BLaER1 treated with 17β-estradiol and CSF1 and Interleukin-3, amounts not matched to agents 10 nM and 100 nM (cell line): ENCODE data around the gene BTBD9.

Experiments used
- H3K27ac ChIP-seq, 11 experiments: shearing (Covaris generic); formaldehyde crosslinking; 2 replicates each; pipeline ENCODE4 v1.8.1; 2022
- H3K27me3 ChIP-seq, 11 experiments: shearing (Covaris generic); formaldehyde crosslinking; 2 replicates each; pipeline ENCODE4 v1.8.1; 2022
- H3K36me3 ChIP-seq, 11 experiments: shearing (Covaris generic); formaldehyde crosslinking; 2 replicates each; pipeline ENCODE4 v1.8.1; 2022
- H3K4me1 ChIP-seq, 10 experiments: shearing (Covaris generic); formaldehyde crosslinking; 2 replicates each; pipeline ENCODE4 v1.8.1; 2022
- H3K4me2 ChIP-seq, 11 experiments: shearing (Covaris generic); formaldehyde crosslinking; 2 replicates each; pipeline ENCODE4 v1.8.1; 2022
- H3K4me3 ChIP-seq, 10 experiments: shearing (Covaris generic); formaldehyde crosslinking; 2 replicates each; pipeline ENCODE4 v1.8.1; 2022
- H3K9ac ChIP-seq, 11 experiments: shearing (Covaris generic); formaldehyde crosslinking; 2 replicates each; pipeline ENCODE4 v1.8.1; 2022
- H3K9me3 ChIP-seq, 11 experiments: shearing (Covaris generic); formaldehyde crosslinking; replicated peaks in 1 of 11; 2 replicates each; pipeline ENCODE4 v1.8.1; 2022
- H4K20me1 ChIP-seq, 11 experiments: shearing (Covaris generic); formaldehyde crosslinking; 2 replicates each; pipeline ENCODE4 v1.8.1; 2022
- Cebpa-rat ChIP-seq, 11 experiments: shearing (Covaris generic); IDR thresholded peaks; 2 replicates each; pipeline ENCODE4 v1.8.1; 2022

The BTBD9 gene

GRCh38 chr6:38248500-38249234 is 391.1 kb downstream of the BTBD9 start:
- no peak overlapping the region for H3K27ac ChIP-seq
- H3K4me1 ChIP-seq = peaks cover 0 to 12% (median 0%) of the 10 kb centered on the region in 10 experiments; a peak in 4 of 20 replicates
- no peaks in the 10 kb centered on the region for H3K9me3 ChIP-seq
- no peak overlapping the region for H3K4me2 ChIP-seq
- no peaks in the 10 kb centered on the region for H3K27me3 ChIP-seq
- H3K36me3 ChIP-seq = peaks cover 0 to 16% (median 0%) of the 10 kb centered on the region in 11 experiments; a peak in 3 of 22 replicates
- no peaks in the 10 kb centered on the region for H4K20me1 ChIP-seq
- no peak for TF ChIP-seq Cebpa-rat (IDR thresholded peaks at IDR 0.05)
- H3K4me3 ChIP-seq = no peak overlapping the region
- H3K9ac ChIP-seq = no peak overlapping the region

GRCh38 chr6:38245295-38245694 is 394.4 kb downstream of the BTBD9 start:
- H3K4me2 ChIP-seq = no peak overlapping the region
- no peaks in the 10 kb centered on the region for H4K20me1 ChIP-seq
- no peaks in the 10 kb centered on the region for H3K27me3 ChIP-seq
- no peaks in the 10 kb centered on the region for H3K9me3 ChIP-seq
- no peak overlapping the region for H3K27ac ChIP-seq
- H3K4me3 ChIP-seq = no peak overlapping the region
- TF ChIP-seq Cebpa-rat (IDR thresholded peaks at IDR 0.05) = no peak
- H3K36me3 ChIP-seq = peaks cover 0 to 6% (median 0%) of the 10 kb centered on the region in 11 experiments; a peak in 2 of 22 replicates
- H3K4me1 ChIP-seq = peaks cover 0 to 6% (median 0%) of the 10 kb centered on the region in 10 experiments; a peak in 4 of 20 replicates
- H3K9ac ChIP-seq = no peak overlapping the region

GRCh38 chr6:38244869-38245268 is 394.9 kb downstream of the BTBD9 start:
- H3K36me3 ChIP-seq = peaks cover 0 to 6% (median 0%) of the 10 kb centered on the region in 11 experiments; a peak in 2 of 22 replicates
- no peak for TF ChIP-seq Cebpa-rat (IDR thresholded peaks at IDR 0.05)
- no peak overlapping the region for H3K4me2 ChIP-seq
- H3K9ac ChIP-seq = no peak overlapping the region
- H3K4me1 ChIP-seq = peaks cover 0 to 5% (median 0%) of the 10 kb centered on the region in 10 experiments; a peak in 4 of 20 replicates
- H3K4me3 ChIP-seq = no peak overlapping the region
- H3K27me3 ChIP-seq = no peaks in the 10 kb centered on the region
- no peaks in the 10 kb centered on the region for H3K9me3 ChIP-seq
- H3K27ac ChIP-seq = no peak overlapping the region
- peaks cover 0 to 3% (median 0%) of the 10 kb centered on the region in 11 experiments; a peak in 1 of 22 replicates for H4K20me1 ChIP-seq

- H3K27ac ChIP-seq = no peak overlapping the region
- H3K9me3 ChIP-seq = no peaks in the 10 kb centered on the region
- H3K4me2 ChIP-seq = no peak overlapping the region
- no peaks in the 10 kb centered on the region for H3K27me3 ChIP-seq
- H4K20me1 ChIP-seq = peaks cover 0 to 3% (median 0%) of the 10 kb centered on the region in 11 experiments; a peak in 1 of 22 replicates
- TF ChIP-seq Cebpa-rat (IDR thresholded peaks at IDR 0.05) = no peak
- peaks cover 0 to 6% (median 0%) of the 10 kb centered on the region in 11 experiments; a peak in 1 of 22 replicates for H3K36me3 ChIP-seq
- peaks cover 0 to 9% (median 0%) of the 10 kb centered on the region in 10 experiments; a peak in 4 of 20 replicates for H3K4me1 ChIP-seq
- no peak overlapping the region for H3K9ac ChIP-seq
- no peak overlapping the region for H3K4me3 ChIP-seq
Observed at GRCh38 chr6:38241200-38241871, 398.4 kb downstream of the BTBD9 start.

- TF ChIP-seq Cebpa-rat (IDR thresholded peaks at IDR 0.05) = no peak
- Histone ChIP-seq H3K9me3 (no peaks in the 10 kb centered on the region), H3K4me2 (peak overlapping the region in 1 of 11 experiments; percentile 52; a peak in 1 of 22 replicates), H3K4me3 (no peak overlapping the region), H3K4me1 (peaks cover 0 to 23% (median 0%) of the 10 kb centered on the region in 10 experiments; a peak in 4 of 20 replicates), H3K36me3 (no peaks in the 10 kb centered on the region), H3K27me3 (no peaks in the 10 kb centered on the region), H4K20me1 (peaks cover 0 to 3% (median 0%) of the 10 kb centered on the region in 11 experiments; a peak in 1 of 22 replicates), H3K27ac (no peak overlapping the region), H3K9ac (no peak overlapping the region)
Observed at GRCh38 chr6:38239719-38240451, 399.8 kb downstream of the BTBD9 start.

GRCh38 chr6:38236631-38237030 is 403.1 kb downstream of the BTBD9 start:
- H3K27me3 ChIP-seq = no peaks in the 10 kb centered on the region
- no peak overlapping the region for H3K27ac ChIP-seq
- no peak overlapping the region for H3K4me2 ChIP-seq
- H3K9me3 ChIP-seq = no peaks in the 10 kb centered on the region
- no peak overlapping the region for H3K4me3 ChIP-seq
- no peak for TF ChIP-seq Cebpa-rat (IDR thresholded peaks at IDR 0.05)
- peaks cover 0 to 3% (median 0%) of the 10 kb centered on the region in 11 experiments; a peak in 1 of 22 replicates for H4K20me1 ChIP-seq
- no peak overlapping the region for H3K9ac ChIP-seq
- H3K4me1 ChIP-seq = peaks cover 0 to 23% (median 0%) of the 10 kb centered on the region in 10 experiments; a peak in 4 of 20 replicates
- H3K36me3 ChIP-seq = no peaks in the 10 kb centered on the region

GRCh38 chr6:38234934-38235682 is 404.6 kb downstream of the BTBD9 start:
- H3K27ac ChIP-seq = no peak overlapping the region
- peaks cover 0 to 6% (median 0%) of the 10 kb centered on the region in 11 experiments; a peak in 1 of 22 replicates for H4K20me1 ChIP-seq
- H3K27me3 ChIP-seq = no peaks in the 10 kb centered on the region
- H3K4me1 ChIP-seq = peaks cover 0 to 22% (median 0%) of the 10 kb centered on the region in 10 experiments; a peak in 4 of 20 replicates
- no peak overlapping the region for H3K9ac ChIP-seq
- H3K9me3 ChIP-seq = no peaks in the 10 kb centered on the region
- TF ChIP-seq Cebpa-rat (IDR thresholded peaks at IDR 0.05) = no peak
- H3K4me3 ChIP-seq = no peak overlapping the region
- H3K4me2 ChIP-seq = no peak overlapping the region
- no peaks in the 10 kb centered on the region for H3K36me3 ChIP-seq

GRCh38 chr6:38234141-38234540 is 405.6 kb downstream of the BTBD9 start:
- H3K9ac ChIP-seq = no peak overlapping the region
- H3K36me3 ChIP-seq = no peaks in the 10 kb centered on the region
- no peaks in the 10 kb centered on the region for H3K9me3 ChIP-seq
- H3K27ac ChIP-seq = no peak overlapping the region
- no peak for TF ChIP-seq Cebpa-rat (IDR thresholded peaks at IDR 0.05)
- no peaks in the 10 kb centered on the region for H3K27me3 ChIP-seq
- no peak overlapping the region for H3K4me2 ChIP-seq
- H3K4me3 ChIP-seq = no peak overlapping the region
- peaks cover 0 to 14% (median 0%) of the 10 kb centered on the region in 10 experiments; a peak in 2 of 20 replicates for H3K4me1 ChIP-seq
- peaks cover 0 to 11% (median 0%) of the 10 kb centered on the region in 11 experiments; a peak in 2 of 22 replicates for H4K20me1 ChIP-seq
